HG03025 (cell line): Measurements from ENCODE around the gene KIAA0753.
A peak's percentile ranks its signal among the peaks of the same experiment; 100 is the strongest.
"Not testable (repeated sequence)": the region's sequence is repeated elsewhere in the genome, so short reads cannot be mapped to it uniquely, and the experiment has no call there.

Experiments
- ATAC-seq: cut with Tn5 transposase; IDR thresholded peaks from one replicate; pipeline ENCODE4 v1.9.1; 2021; ENCODE audit warnings: mild to moderate bottlenecking, moderate library complexity; ENCODE audit not compliant: unreplicated experiment, low FRiP score

The KIAA0753 gene

GRCh38 chr17:6669479-6670212, 29.1 kb upstream of the KIAA0753 start:
- ATAC-seq = no peak

- no peak for ATAC-seq
Observed at GRCh38 chr17:6668727-6669425, 28.4 kb upstream of the KIAA0753 start.

- no peak for ATAC-seq
Observed at GRCh38 chr17:6668219-6668618, 27.7 kb upstream of the KIAA0753 start.

- no peak for ATAC-seq
Observed at GRCh38 chr17:6667516-6667915, 27.0 kb upstream of the KIAA0753 start.

- ATAC-seq = no peak
Observed at GRCh38 chr17:6666557-6666956, 26.0 kb upstream of the KIAA0753 start.

- ATAC-seq = no peak
Observed at GRCh38 chr17:6666077-6666521, 25.6 kb upstream of the KIAA0753 start.

- not testable (repeated sequence) for ATAC-seq
Observed at GRCh38 chr17:6663200-6663599, 22.7 kb upstream of the KIAA0753 start.

- ATAC-seq = no peak
Observed at GRCh38 chr17:6661464-6661848, 20.9 kb upstream of the KIAA0753 start.

- peak; percentile 47 for ATAC-seq
Observed at GRCh38 chr17:6660805-6661463, 20.4 kb upstream of the KIAA0753 start.

- ATAC-seq = no peak
Observed at GRCh38 chr17:6660101-6660500, 19.6 kb upstream of the KIAA0753 start.

GRCh38 chr17:6658411-6658810, 17.9 kb upstream of the KIAA0753 start:
- not testable (repeated sequence) for ATAC-seq

- no peak for ATAC-seq
Observed at GRCh38 chr17:6657633-6658287, 17.2 kb upstream of the KIAA0753 start.

- not testable (repeated sequence) for ATAC-seq
Observed at GRCh38 chr17:6656797-6657632, 16.5 kb upstream of the KIAA0753 start.

- not testable (repeated sequence) for ATAC-seq
Observed at GRCh38 chr17:6655732-6656361, 15.3 kb upstream of the KIAA0753 start.

GRCh38 chr17:6654841-6655731, 14.6 kb upstream of the KIAA0753 start:
- ATAC-seq = no peak

- ATAC-seq = peak; percentile 16
Observed at GRCh38 chr17:6651919-6652452, 11.5 kb upstream of the KIAA0753 start.

GRCh38 chr17:6651354-6651918, 10.9 kb upstream of the KIAA0753 start, which contains the start of the genes C17orf100 and MED31:
C17orf100 (plus strand) TSS chr17:6651762; CDS start chr17:6651914, 152 bp downstream.
MED31 (minus strand) TSS chr17:6651605; CDS start chr17:6651528, 77 bp downstream.
- peak; percentile 92 for ATAC-seq

GRCh38 chr17:6648181-6648580, 7.7 kb upstream of the KIAA0753 start:
- no peak for ATAC-seq
